SK-N-SH treated with all-trans-retinoic acid at 6 μM for 48 hours (cell line): Measurements from ENCODE around the gene CAMSAP3.

Experiments used
- ARNTL ChIP-seq: fragments of 450-650 bp; formaldehyde crosslinking; IDR thresholded peaks from 2 replicates; pipeline ENCODE4 v1.5.0; 2020; ENCODE audit warnings: low read depth, mild to moderate bottlenecking, moderate library complexity, borderline replicate concordance
- ISL1 ChIP-seq: fragments of 250-450 bp; sonication (Bioruptor Pico); IDR thresholded peaks from 2 replicates; pipeline ENCODE4 v2.1.2; 2022; ENCODE audit warnings: mild to moderate bottlenecking, moderate library complexity
- PPARA ChIP-seq: fragments of 250-450 bp; sonication (Bioruptor Pico); IDR thresholded peaks from 2 replicates; pipeline ENCODE4 v1.5.0; 2020; ENCODE audit warnings: mild to moderate bottlenecking, borderline replicate concordance
- ZC3H10 ChIP-seq: fragments of 250-450 bp; sonication (Bioruptor Pico); IDR thresholded peaks from 2 replicates; pipeline ENCODE4 v1.5.1; 2021; ENCODE audit warnings: mild to moderate bottlenecking, moderate library complexity
- ZFP3 ChIP-seq: fragments of 250-450 bp; sonication (Bioruptor Pico); IDR thresholded peaks from 2 replicates; pipeline ENCODE4 v1.5.0; 2020; ENCODE audit warnings: mild to moderate bottlenecking, moderate library complexity
- TF ChIP-seq, protein P1 (sequence below): fragments of 250-450 bp; sonication (Bioruptor Pico); IDR thresholded peaks from 2 replicates; pipeline ENCODE4 v1.5.1; 2020; ENCODE audit warnings: low read depth, mild to moderate bottlenecking, moderate library complexity

DNA sequence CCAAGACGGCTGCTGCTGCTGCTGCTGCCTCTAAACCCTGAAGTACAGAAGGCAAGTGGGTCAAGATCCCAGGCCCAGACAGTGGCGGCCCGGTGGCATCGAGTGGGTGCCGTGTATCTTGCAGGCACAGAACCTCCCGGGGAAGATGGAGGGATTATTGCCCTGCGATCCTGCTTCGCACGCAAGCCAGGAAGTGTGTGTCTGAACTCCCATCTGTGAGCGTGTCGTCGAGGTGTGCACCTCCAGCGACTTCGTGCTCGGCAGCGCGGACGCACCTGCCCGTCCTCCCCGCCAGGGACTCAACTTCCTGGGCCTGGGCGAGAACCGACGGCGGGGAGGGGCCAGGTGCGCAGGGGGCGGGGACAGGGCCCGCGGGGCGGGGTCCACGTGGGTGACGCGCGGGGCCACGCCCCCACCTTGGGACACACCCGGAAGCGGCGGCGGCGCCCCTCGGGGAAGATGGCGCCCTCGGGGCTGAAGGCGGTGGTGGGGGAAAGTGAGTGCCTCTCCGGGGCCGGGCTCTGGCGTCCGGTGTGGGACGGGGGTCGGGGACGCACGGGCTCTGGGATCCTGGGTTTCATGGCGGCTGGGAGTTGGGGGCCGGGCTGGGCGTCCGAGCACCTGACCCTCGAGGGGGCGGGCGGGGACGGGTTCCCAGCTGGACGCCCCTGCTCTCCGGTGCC, 41.2 kb downstream of the CAMSAP3 start, which contains the start of gene STXBP2:
- TF ChIP-seq PPARA (CRISPR knock-in tag) (no peak), ISL1 (no peak), ZFP3 (CRISPR knock-in tag) (no peak), ZC3H10 (CRISPR knock-in tag) (no peak), ARNTL (CRISPR knock-in tag) (no peak)
- TF ChIP-seq, protein P1, sequence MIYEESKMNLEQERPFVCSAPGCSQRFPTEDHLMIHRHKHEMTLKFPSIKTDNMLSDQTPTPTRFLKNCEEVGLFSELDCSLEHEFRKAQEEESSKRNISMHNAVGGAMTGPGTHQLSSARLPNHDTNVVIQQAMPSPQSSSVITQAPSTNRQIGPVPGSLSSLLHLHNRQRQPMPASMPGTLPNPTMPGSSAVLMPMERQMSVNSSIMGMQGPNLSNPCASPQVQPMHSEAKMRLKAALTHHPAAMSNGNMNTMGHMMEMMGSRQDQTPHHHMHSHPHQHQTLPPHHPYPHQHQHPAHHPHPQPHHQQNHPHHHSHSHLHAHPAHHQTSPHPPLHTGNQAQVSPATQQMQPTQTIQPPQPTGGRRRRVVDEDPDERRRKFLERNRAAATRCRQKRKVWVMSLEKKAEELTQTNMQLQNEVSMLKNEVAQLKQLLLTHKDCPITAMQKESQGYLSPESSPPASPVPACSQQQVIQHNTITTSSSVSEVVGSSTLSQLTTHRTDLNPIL (CRISPR knock-in tag), result no peak
